ENCODE measurements around the gene THSD4. TPM values are rescaled to one million over a fixed set of nuclear protein-coding genes. Genes with fewer than 3 reads are reported as not detected.
A peak's percentile ranks its signal among the peaks of the same experiment; 100 is the strongest.

THSD4 gene
- total RNA-seq, 4 donors from 2014 or later = 39.4 to 232 (median 127) TPM

DNA sequence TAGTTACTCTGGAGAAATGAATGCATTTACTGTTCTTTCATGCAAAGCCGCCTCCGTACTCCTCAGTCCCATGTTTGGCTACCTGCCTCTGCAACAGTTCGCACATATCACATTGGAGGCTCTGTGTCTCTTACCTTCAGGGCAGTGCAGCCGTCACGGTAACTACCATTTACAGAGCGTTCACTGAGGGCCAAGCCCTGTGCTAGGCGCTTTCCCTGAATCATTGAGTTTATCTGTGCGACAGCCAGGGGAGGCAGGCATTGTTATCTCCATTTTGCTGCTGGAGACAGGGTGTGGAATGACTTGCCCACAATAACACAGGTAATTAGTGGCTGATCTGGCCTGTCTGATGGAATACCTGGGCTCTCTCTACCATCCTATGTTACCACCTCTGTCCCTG, 115.0 kb downstream of the THSD4 start:
- TF ChIP-seq, protein P1, sequence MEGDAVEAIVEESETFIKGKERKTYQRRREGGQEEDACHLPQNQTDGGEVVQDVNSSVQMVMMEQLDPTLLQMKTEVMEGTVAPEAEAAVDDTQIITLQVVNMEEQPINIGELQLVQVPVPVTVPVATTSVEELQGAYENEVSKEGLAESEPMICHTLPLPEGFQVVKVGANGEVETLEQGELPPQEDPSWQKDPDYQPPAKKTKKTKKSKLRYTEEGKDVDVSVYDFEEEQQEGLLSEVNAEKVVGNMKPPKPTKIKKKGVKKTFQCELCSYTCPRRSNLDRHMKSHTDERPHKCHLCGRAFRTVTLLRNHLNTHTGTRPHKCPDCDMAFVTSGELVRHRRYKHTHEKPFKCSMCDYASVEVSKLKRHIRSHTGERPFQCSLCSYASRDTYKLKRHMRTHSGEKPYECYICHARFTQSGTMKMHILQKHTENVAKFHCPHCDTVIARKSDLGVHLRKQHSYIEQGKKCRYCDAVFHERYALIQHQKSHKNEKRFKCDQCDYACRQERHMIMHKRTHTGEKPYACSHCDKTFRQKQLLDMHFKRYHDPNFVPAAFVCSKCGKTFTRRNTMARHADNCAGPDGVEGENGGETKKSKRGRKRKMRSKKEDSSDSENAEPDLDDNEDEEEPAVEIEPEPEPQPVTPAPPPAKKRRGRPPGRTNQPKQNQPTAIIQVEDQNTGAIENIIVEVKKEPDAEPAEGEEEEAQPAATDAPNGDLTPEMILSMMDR (IDR thresholded peaks at IDR 0.05) = no peak
- TF ChIP-seq POLR2A (IDR thresholded peaks at IDR 0.05) = no peak
- H3K9me3 ChIP-seq = no peaks in the 10 kb centered on the region
- DNase-seq = no peak
- WGBS, 2 donors = 85 to 94% methylated on average over 8 of the region's 8 CpGs
- H3K27ac ChIP-seq = no peak overlapping the region
- H3K27me3 ChIP-seq = no peaks in the 10 kb centered on the region
- H3K36me3 ChIP-seq = no peaks in the 10 kb centered on the region
- intact Hi-C loops (cut with DNase I) = no loop called here
- no peak overlapping the region for H3K4me3 ChIP-seq
- H3K4me1 ChIP-seq = no peaks in the 10 kb centered on the region

DNA sequence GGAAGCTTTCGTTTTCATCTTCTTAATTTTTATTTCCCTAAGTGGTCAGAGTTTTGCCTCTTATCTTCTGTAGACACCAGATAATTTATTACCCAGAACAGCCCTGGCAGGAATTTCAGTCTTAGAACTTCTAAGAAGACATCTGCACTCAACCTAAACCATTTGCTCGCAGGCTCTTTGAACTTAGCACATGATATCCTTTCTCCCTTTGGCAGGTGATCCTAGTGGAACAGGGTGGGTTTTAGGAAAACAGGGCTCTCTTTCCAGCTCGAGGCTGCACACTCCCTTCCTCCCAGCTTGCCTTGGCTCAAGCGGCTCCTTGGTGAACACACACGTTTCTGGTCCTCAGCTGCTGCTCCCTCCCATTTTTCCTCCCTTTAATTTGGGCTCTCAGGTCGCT, 116.5 kb downstream of the THSD4 start:
- no peaks in the 10 kb centered on the region for H3K9me3 ChIP-seq
- DNase-seq = no peak
- H3K36me3 ChIP-seq = no peaks in the 10 kb centered on the region
- H3K27me3 ChIP-seq = no peaks in the 10 kb centered on the region
- no peaks in the 10 kb centered on the region for H3K4me1 ChIP-seq
- no peak overlapping the region for H3K27ac ChIP-seq
- no peak for TF ChIP-seq POLR2A (IDR thresholded peaks at IDR 0.05)
- H3K4me3 ChIP-seq = no peak overlapping the region
- WGBS, 2 donors = 49 to 53% methylated on average over 6 of the region's 6 CpGs
- intact Hi-C loops (cut with DNase I) = no loop called here

DNA sequence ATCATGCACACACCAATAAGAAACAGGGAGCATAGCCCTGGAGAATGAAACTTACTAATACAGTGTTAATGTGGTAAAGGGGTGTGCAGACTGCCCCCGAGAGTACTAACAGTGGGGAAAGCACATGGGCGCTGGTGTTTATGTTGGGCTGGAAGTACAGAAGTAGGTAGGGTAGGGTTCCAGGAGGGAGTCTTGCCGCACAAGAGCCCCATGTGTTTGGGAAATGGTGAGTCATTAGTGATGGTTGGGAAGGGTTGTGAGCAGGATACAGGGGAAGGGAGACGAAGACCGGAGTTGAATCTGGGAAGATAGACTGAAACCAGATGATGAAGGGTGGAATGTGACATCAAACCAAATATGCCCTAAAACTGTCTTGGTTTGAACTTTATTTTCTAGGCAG, 117.1 kb downstream of the THSD4 start:
- WGBS, 2 donors = 77 to 93% methylated on average over 5 of the region's 5 CpGs
- H3K4me3 ChIP-seq = no peak overlapping the region
- TF ChIP-seq POLR2A (IDR thresholded peaks at IDR 0.05) = no peak
- TF ChIP-seq, protein P1 (IDR thresholded peaks at IDR 0.05) = no peak

DNA sequence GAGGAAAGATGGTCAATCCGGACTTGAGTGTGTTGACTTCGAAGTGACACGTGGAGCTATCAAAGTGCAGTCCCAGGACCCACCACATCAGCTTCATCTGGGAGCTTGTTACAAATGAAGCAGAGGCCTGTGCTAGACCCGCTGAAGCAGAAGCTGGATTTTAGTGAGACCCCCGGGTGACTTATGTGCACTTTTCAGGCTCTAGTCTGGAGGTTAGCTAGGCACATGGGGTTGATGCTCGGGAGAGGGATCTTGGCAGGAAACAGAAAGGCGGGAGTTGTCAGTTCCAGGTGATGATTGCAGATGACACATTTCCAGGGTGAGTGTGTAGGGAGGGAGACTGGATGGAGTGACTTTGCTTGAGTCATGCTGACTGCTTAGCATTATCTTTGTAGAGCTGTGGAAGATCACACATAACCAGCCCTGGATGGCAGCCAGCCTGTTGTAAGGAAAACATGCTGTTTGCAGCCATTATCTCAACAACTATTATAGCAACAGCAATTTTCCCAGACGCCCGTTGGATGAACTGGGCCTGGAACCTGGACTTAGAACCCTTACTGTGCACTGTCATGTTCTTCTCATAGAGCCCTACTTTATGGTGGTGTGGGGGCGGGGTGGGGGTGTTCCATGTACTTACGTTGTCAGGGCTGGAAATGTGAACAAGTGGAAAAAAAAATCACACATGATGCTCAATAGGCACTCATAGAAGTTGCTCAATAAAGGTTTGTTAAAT, 122.4 kb downstream of the THSD4 start:
- TF ChIP-seq POLR2A (IDR thresholded peaks at IDR 0.05) = no peak
- TF ChIP-seq, protein P1 (IDR thresholded peaks at IDR 0.05) = no peak
- Histone ChIP-seq H3K27ac (peak overlapping the region in 1 of 4 donors; percentile 18), H3K4me1 (peaks cover 0 to 7% (median 6%) of the 10 kb centered on the region in 3 donors), H3K4me3 (no peak overlapping the region), H3K36me3 (peaks cover 0 to 2% (median 0%) of the 10 kb centered on the region in 3 donors), H3K9me3 (no peaks in the 10 kb centered on the region), H3K27me3 (no peaks in the 10 kb centered on the region)
- no peak for DNase-seq
- intact Hi-C loops (cut with DNase I) = no loop called here
- 55 to 69% methylated on average over 11 of the region's 11 CpGs for WGBS, 2 donors

More for the DNA sequence above, 117.1 kb downstream of the THSD4 start:
- Histone ChIP-seq H3K4me1 (peaks cover 0 to 1% (median under 1%) of the 10 kb centered on the region in 3 donors), H3K36me3 (no peaks in the 10 kb centered on the region), H3K9me3 (no peaks in the 10 kb centered on the region), H3K27me3 (no peaks in the 10 kb centered on the region), H3K27ac (no peak overlapping the region)
- intact Hi-C loops (cut with DNase I) = no loop called here
- no peak for DNase-seq

DNA sequence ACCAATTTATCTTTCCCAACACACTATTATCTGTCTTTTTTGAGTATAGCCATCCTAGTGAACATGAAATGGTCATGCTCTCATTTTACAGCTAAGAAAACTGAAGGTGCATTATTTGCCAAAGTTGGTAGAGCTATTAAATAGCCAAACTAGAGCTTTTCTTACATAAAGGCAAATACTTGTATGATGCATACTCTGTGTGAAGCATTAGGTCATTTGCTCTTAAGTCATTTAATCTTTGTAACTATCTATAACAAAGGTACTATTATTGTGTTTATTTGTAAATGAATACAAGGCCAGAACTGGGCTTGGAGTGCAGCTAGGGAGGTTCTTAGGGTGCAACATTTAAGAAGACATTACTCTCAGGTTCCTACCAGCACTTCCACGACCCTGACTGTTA, 123.7 kb downstream of the THSD4 start:
- peaks cover 0 to 7% (median 6%) of the 10 kb centered on the region in 3 donors for H3K4me1 ChIP-seq
- H3K9me3 ChIP-seq = no peaks in the 10 kb centered on the region
- peaks cover 0 to 11% (median 0%) of the 10 kb centered on the region in 3 donors for H3K36me3 ChIP-seq
- DNase-seq = no peak
- no peak overlapping the region for H3K27ac ChIP-seq
- 45 to 80% methylated on average over 1 of the region's 1 CpG for WGBS, 2 donors
- H3K27me3 ChIP-seq = no peaks in the 10 kb centered on the region
- H3K4me3 ChIP-seq = no peak overlapping the region
- no peak for TF ChIP-seq POLR2A (IDR thresholded peaks at IDR 0.05)
- intact Hi-C loops (cut with DNase I) = no loop called here

DNA sequence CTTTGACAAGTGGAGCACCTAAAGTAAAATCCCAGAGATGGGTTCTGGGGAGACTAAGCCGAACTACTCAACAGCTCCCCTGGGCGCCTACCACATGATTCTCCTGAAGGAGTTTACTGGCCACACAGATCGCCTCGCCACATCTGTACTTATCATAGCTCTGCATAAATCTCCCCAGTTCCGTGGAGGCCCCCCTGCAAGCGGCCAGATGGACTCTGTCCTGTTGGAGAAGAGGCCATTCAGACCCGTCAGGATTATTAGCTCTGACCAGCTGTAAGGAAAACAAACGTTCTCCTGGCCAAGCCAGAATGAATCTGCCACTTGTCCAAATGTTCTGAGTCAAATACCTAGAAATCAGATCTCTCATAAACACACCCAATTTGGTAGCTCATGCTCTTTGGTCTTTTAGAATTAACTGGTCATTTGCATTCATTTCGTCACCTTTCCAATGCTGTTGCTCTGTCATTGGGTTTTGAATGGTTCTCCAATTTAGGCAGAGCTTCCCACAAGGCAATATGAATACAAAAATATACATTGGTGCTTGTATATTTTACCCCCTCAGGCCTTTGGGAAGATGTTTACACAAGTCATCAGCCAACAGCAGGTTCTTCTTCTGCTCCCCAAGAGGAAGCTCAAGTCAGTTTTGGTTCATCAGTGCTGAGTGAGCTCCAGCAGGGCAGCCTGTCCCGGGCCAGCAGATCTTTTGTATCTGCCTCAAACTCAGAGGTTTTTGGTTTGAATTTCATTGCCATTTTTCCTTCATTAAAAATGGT, 124.5 kb downstream of the THSD4 start:
- Histone ChIP-seq H3K9me3 (no peaks in the 10 kb centered on the region), H3K4me3 (no peak overlapping the region), H3K4me1 (peaks cover 0 to 7% (median 6%) of the 10 kb centered on the region in 3 donors), H3K36me3 (peaks cover 0 to 11% (median 0%) of the 10 kb centered on the region in 3 donors), H3K27ac (no peak overlapping the region), H3K27me3 (no peaks in the 10 kb centered on the region)
- DNase-seq = no peak
- WGBS, 2 donors = 57 to 87% methylated on average over 9 to 10 of the region's 10 CpGs
- intact Hi-C loops (cut with DNase I) = no loop called here
- TF ChIP-seq, protein P1 (IDR thresholded peaks at IDR 0.05) = no peak
- no peak for TF ChIP-seq POLR2A (IDR thresholded peaks at IDR 0.05)
